Measurements from ENCODE around the gene IKZF1.

GRCh38 chr7:50399206-50399605 is 94.7 kb downstream of the IKZF1 start:
- TF ChIP-seq EZH2 (optimal IDR thresholded peaks at IDR 0.05; ENCODE audit: low read depth, low read length) = no peak
- no peak for TF ChIP-seq CTCF (IDR thresholded peaks at IDR 0.05; ENCODE audit: low read length)
- no peak for TF ChIP-seq EZH2phosphoT487 (IDR thresholded peaks at IDR 0.05; ENCODE audit: low read length)

Measured in MM.1S (cell line).